Ascending aorta (tissue), 2 donors: ENCODE measurements around the gene ABHD4. TPM values are rescaled to one million over a fixed set of nuclear protein-coding genes. Genes with fewer than 3 reads are reported as not detected.
A peak's percentile ranks its signal among the peaks of the same experiment; 100 is the strongest.

ENCODE experiments used
- DNase-seq, 2 donors: peaks; one replicate each; pipeline ENCODE4 v3.0.0-alpha.2; 2019; ENCODE audit warnings: low spot score in 2 of 2
- H3K27ac ChIP-seq, 2 donors: fragments of 200-600 bp; sonication (generic); one replicate each; pipeline ENCODE4 v1.5.1; 2016 to 2017; ENCODE audit warnings: mild to moderate bottlenecking in 1 of 2
- H3K27me3 ChIP-seq: fragments of 200-600 bp; sonication (generic); one replicate; pipeline ENCODE4 v1.5.1; 2017
- H3K36me3 ChIP-seq, 2 donors: fragments of 200-600 bp; sonication (generic); one replicate each; pipeline ENCODE4 v1.5.1; 2016
- H3K4me1 ChIP-seq, 2 donors: fragments of 200-600 bp; sonication (generic); one replicate each; pipeline ENCODE4 v1.5.1; 2016 to 2017; ENCODE audit warnings: mild to moderate bottlenecking in 1 of 2
- H3K4me3 ChIP-seq, 2 donors: fragments of 200-600 bp; sonication (generic); one replicate each; pipeline ENCODE4 v1.5.1; 2016 to 2017; ENCODE audit warnings: mild to moderate bottlenecking in 1 of 2
- H3K9me3 ChIP-seq, 2 donors: fragments of 200-600 bp; sonication (generic); one replicate each; pipeline ENCODE4 v1.5.1; 2016
- intact Hi-C: fragments of 100-400 bp; cut with DNase I; formaldehyde crosslinking; loops from one replicate; pipeline ENCODE4 v1.15.1; 2023
- total RNA-seq: library from RNA; depleted of rRNA; stranded (reverse); fragments of >200 nt; gene quantifications from one replicate; pipeline ENCODE4 v1.1.0, GENCODE V29; 2016
- TF ChIP-seq, protein P1 (sequence below), 3 experiments: fragments of 200-600 bp in 2 of 3; fragments of 450-650 bp in 1 of 3; sonication (generic) in 2 of 3; IDR thresholded peaks; one replicate each; pipeline ENCODE4 v1.5.1; 2016 to 2019; ENCODE audit warnings: antibody characterized with exemption in 3 of 3, mild to moderate bottlenecking in 1 of 3, moderate library complexity in 1 of 3

The ABHD4 gene
- total RNA-seq, 1 donor from 2014 or later = 33.5 TPM

DNA sequence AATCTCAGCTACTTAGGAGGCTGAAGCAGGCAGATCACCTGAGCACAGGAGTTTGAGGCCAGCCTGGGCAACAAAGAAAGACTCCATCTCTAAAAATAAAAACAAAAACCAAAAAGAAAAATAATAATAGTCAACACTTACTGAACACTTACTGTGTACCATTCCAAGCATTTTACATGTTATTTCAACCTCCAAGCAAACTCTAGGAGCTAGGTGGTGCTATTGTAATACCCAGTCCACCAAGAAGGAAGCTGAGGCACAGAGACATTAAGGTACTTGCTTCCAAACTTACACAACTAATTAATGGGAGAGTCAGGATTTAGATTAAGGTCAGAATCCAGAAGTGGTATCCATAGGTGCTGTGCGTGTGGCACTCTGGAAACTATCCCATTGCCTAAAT, 59.8 kb downstream of the ABHD4 start:
- Histone ChIP-seq H3K4me3 (no peak overlapping the region), H3K36me3 (no peaks in the 10 kb centered on the region), H3K27ac (no peak overlapping the region), H3K9me3 (no peaks in the 10 kb centered on the region), H3K4me1 (peaks cover 0 to 2% of the 10 kb centered on the region in 2 donors), H3K27me3 (no peaks in the 10 kb centered on the region)
- TF ChIP-seq, protein P1, sequence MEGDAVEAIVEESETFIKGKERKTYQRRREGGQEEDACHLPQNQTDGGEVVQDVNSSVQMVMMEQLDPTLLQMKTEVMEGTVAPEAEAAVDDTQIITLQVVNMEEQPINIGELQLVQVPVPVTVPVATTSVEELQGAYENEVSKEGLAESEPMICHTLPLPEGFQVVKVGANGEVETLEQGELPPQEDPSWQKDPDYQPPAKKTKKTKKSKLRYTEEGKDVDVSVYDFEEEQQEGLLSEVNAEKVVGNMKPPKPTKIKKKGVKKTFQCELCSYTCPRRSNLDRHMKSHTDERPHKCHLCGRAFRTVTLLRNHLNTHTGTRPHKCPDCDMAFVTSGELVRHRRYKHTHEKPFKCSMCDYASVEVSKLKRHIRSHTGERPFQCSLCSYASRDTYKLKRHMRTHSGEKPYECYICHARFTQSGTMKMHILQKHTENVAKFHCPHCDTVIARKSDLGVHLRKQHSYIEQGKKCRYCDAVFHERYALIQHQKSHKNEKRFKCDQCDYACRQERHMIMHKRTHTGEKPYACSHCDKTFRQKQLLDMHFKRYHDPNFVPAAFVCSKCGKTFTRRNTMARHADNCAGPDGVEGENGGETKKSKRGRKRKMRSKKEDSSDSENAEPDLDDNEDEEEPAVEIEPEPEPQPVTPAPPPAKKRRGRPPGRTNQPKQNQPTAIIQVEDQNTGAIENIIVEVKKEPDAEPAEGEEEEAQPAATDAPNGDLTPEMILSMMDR (IDR thresholded peaks at IDR 0.05) = peak in 2 of 3 experiments; percentile 21 to 34
- no peak for DNase-seq
- intact Hi-C loops = loop anchor here (10.0 kb wide), 1 partner anchor 273 kb away; no protein-coding TSS in a partner anchor

DNA sequence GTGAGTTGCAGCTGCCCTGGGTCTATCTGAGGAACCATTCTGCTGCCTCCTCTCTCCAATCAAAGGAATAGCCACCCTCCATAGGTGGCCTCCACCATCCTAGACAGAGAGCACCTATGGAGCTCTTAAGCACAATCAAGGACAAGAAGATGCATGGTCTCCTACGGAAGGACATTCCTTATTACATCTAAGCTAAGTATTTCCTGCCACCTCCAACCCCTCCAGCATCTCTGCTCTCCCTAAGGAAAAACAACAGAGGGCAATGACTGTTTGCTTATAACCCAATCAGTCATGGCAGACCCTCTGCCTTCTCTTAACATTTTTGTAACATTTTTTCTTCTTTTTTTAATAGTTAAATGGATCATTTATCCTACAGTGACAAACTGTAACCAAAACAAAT, 60.8 kb downstream of the ABHD4 start:
- H3K9me3 ChIP-seq = no peaks in the 10 kb centered on the region
- TF ChIP-seq, protein P1 (IDR thresholded peaks at IDR 0.05) = no peak
- no peaks in the 10 kb centered on the region for H3K36me3 ChIP-seq
- DNase-seq = no peak
- H3K4me1 ChIP-seq = no peaks in the 10 kb centered on the region
- no peak overlapping the region for H3K4me3 ChIP-seq
- no peaks in the 10 kb centered on the region for H3K27me3 ChIP-seq
- intact Hi-C loops = loop anchor here (10.0 kb wide), 1 partner anchor 274 kb away; no protein-coding TSS in a partner anchor
- no peak overlapping the region for H3K27ac ChIP-seq

DNA sequence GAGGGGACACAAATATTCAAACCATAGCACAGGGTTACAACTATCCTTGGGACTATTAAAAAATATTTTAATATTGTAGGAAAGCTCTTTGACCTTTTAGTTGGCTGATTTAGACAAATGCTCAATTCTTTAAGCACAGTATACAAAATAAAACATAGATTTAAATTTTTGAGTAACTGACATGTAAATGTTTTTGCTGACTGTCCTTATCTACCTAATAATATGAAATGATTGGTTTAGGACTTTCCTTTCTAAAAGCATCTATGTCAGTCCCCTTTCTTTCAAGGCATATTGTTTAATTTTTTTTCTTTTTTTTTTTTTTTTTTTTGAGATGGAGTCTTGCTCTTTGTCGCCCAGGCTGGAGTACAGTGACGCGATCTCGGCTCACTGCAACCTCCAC, 62.6 kb downstream of the ABHD4 start:
- intact Hi-C loops = no loop called here
- H3K36me3 ChIP-seq = no peaks in the 10 kb centered on the region
- H3K27me3 ChIP-seq = no peaks in the 10 kb centered on the region
- H3K9me3 ChIP-seq = no peaks in the 10 kb centered on the region
- no peak for DNase-seq
- no peaks in the 10 kb centered on the region for H3K4me1 ChIP-seq
- no peak overlapping the region for H3K4me3 ChIP-seq
- no peak overlapping the region for H3K27ac ChIP-seq
- TF ChIP-seq, protein P1 (IDR thresholded peaks at IDR 0.05) = no peak

Other genes starting within 250 kb of the ABHD4 start
- gene DAD1, start 9.1 kb upstream of the ABHD4 start, total RNA-seq = 186 TPM
- not detected for gene OR6J1, start 46.1 kb downstream of the ABHD4 start, total RNA-seq
- gene OXA1L, start 168.4 kb downstream of the ABHD4 start, total RNA-seq = 68.3 TPM
- gene SLC7A7, start 217.1 kb downstream of the ABHD4 start, total RNA-seq = 7.6 TPM
- gene MRPL52, start 231.6 kb downstream of the ABHD4 start, total RNA-seq = 6.6 TPM
- gene MMP14, start 238.3 kb downstream of the ABHD4 start, total RNA-seq = 178 TPM